RKO (cell line): Measurements from ENCODE around the gene HLCS.
"Not testable (repeated sequence)": the region's sequence is repeated elsewhere in the genome, so short reads cannot be mapped to it uniquely, and the experiment has no call there.

Experiments
- DNase-seq: peaks from one replicate; pipeline ENCODE4 v3.0.0-alpha.2; 2016; ENCODE audit warnings: low spot score

Gene HLCS

DNA sequence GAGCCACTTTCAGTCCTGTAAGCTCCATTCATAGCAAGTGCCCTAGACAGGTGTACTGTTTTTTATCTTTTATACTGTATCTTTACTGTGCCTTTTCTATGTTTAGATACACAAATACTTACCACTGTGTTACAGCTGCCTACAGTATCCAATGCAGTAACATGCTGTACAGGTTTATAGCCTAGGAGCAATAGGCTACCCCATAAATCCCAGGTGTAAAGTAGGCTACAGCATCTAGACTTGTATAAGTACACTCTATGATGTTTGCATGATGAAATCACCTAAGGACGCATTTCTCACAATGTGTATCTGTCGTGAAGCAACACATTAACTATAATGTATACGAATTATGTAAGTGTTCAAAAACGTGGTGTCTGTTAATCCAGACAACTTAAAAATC is 10.7 kb downstream of the HLCS start:
- DNase-seq, result no peak

DNA sequence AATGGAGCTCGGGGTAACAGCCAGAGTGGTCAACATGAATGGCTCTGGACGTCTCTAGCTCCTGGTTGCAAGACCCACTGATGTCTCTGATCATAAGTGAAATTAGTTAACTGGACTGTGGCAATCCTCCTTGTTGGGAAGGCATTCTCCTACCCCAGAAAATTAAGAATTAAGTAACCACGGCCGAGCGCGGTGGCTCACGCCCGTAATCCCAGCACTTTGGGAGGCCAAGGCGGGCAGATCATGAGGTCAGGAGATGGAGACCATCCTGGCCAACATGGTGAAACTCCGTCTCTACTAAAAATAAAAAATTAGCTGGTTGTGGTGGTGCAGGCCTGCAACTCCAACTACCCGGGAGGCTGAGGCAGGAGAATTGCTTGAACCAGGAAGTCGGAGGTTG is 14.1 kb downstream of the HLCS start:
- DNase-seq, result not testable (repeated sequence)

DNA sequence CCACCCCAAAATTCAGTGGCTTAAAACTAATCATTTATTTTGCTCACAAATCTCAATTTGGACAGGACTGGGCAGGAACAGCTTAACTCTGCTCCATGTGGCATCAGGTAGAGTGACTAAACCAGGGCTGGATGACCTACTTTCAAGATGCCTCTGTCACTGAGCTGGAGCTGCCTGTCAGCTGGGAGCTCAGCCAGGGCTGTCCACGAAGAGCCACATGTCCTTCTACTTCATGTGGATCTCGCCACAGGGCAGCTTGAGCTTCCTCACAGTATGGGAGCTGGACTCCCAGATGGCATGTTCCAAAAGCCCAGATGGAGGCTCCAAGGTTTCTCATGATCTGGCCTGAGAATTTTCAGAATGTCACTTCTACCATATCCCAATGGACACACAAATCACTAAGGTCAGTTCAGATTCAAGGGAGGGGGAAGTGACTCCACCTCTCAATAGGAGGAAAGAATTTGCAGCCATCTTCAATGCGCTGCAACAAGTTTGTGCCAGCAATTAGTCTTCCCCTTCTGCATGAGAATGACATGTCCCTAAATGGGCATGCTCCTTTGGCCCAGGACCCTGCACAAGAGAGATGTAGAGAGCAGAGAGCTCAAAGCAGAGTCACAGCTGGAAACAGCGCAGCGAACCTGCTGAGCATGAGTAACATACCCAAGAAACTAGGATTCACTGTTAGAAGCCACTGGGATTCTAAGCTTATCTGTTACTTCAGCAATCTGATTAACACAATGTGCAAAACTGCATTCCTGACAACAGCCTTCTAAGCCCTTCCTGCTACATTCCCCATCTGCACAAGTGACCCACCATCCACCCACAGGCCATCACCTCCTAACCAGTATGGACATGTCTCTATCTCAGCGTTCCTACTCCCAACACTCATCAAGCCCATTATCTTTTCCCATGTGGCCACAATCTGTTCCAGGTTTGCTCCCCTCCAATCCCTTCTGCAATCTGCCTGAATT is 17.0 kb downstream of the HLCS start:
- no peak for DNase-seq

DNA sequence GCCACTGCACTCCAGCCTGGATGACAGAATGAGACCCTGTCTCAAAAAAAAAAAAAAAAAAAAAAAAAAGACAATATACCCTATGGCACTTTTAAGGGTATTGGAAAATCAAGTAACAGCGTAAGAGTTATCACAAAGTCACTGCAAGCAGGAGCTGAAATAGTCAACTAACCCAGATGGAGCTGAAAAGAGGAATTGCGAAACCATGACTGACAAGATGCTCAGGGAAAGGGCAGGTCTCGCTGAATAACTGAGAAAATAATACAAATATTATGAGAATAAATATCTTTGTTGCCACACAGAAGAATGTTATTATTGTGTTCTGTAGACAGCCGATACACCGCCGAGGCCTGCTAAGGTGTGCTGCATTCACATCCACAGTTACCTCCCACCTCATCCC is 17.8 kb downstream of the HLCS start:
- no peak for DNase-seq

DNA sequence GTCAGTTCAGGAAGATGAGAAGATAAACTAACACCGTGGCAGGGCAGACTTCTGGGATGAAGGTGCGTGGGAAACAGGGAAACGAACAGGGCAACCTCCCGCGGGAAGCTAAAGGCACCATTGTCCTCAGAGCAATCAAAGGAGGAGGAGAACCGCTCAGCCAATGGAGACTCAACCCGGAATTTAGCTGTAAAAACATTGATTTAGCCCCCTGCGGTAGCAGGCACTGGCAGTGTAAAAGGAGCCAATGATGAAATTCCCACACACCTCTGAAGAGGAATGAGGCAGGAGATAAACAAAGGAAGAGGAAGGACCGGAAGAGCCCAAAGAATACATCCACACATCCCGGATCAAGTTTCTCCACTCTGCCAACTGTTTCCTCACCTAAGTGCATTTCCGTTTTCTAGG is 19.5 kb downstream of the HLCS start:
- DNase-seq, result no peak

DNA sequence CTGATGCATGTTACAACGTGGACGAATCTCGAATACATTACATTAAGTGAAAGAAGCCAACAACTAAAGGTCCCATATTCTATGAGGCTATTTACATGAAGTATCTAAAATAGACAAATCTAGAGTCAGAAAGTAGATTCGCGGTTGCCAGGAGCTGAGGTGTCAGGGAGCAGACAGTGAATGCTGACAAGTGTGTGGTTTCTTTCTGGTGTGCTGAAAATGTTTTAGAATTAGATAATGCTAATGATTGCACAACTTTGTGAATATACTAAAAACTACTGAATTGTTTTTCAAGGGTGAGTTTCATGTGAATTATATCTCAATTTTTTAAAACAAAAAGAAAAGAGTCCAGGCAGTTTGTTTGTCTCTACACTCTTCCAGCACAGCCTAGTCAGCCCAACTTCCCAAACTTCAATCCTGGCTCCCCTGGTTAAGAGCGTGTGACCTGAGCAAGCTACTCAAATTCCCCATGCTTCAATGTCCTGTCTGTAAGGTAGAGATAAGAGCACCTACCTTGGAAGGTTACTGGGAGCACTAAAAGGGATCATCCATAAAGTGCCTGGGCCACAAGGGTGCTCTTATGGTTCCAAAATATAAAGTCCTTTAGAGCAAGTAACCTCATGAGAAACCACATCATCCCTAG is 20.9 kb downstream of the HLCS start:
- no peak for DNase-seq

DNA sequence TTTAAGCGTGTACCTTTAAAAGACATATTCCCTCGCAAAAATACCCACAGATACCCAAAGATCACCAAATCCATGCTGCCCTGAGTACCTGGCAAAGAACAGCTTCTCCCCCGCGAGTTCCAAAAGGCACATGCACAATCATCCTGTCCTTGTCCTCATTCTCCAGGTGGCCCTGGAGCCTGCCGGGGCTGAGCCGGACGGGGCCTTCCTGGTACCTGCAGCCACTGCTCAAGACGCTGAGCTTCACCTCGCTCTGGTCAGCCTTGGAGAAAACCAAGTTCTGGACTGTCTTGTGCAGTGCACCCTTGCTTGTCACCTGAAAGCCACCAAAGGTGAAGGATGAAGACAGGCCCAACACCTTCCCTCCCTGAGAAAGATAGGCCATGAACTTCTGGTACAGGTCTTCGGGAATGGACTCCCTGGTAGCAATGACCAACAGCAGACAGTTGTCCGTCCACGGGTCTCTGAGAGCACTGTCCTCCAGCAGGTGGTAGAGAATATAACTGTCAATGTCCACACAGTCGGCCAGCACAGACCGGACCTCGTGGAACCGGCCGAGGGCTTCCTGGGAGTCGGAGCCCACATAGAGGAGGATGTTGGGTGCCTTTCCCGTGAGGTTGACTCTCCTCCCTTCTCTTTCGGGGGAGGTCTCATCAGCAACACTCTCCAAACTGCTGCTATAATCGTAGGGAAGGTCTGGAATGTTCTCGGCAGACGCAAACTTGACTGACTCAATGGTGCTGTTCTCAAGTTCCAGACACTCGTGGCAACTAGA is 29.9 kb downstream of the HLCS start:
- DNase-seq, result no peak

DNA sequence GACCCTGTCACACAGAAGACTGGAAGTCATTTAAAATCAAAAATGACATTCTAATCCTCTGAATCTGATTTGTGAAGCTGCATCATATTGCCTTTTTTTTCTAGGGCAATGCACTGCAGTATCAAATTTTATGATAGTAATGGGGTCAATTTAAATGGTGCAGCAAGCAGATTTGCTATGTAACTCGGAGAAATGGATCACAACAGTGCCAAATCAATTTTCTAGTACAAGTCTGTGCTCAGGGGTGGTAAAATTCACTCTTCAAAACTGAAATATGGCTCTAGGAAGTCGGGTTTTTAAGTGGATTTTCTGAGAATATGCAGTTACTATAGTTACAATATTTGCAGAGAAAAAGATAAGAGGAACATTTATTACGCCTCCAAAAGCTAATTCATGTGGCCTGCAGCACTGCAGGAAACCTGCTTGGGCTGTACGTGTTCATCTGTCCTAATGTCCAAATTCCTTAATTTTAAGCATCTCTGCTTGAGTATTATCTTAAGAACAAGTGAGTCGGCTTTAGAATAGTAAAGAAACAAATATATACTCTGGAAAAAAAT is 31.5 kb downstream of the HLCS start:
- no peak for DNase-seq

DNA sequence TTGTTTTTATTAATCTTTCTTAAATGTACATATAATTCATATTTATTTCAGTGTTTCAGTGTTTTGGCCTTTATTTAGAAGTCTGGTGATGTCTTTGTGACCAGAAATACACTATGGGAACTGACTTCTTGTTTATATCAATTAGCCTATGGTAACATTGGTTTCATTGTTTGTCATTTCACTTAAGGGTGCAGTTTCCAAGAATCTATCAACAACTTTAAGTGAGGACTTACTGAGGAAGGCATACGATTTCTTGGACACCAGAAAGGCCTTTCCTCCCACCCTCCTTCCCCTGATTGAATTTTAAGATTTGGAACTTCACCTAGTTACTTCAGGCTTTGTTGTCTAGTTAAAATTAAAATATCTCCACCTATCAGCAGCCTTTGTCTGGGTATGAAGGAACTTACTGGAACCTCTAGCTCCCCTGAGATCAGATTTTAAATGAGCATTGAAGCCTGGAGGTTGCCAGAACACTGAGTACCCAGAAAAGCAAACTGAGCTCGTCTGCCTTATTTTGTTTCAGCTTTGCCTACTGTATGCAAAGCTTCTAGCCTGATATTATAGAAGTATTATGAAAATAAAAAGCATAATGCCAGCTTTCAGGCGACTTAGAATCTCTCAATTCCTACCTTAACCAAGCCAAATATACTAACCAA is 34.2 kb downstream of the HLCS start:
- no peak for DNase-seq

DNA sequence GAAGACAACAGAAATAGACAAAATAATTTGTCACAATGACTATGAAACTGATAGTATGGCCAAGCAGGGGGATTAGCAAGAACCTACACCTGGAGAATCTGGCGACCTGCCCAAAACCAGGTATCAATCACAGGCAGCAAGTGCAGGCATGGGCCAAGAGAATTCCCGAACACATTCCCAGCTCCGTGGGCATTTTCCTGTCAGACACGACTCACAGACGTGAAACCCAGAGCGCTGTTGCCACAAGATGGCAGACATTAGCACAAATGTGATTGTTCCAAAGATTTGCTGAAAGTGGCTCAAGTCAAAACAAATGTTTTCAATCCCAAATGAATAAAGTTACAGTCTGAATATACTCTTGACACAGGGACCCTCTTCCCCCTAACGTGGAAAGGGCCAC is 36.8 kb downstream of the HLCS start:
- no peak for DNase-seq

DNA sequence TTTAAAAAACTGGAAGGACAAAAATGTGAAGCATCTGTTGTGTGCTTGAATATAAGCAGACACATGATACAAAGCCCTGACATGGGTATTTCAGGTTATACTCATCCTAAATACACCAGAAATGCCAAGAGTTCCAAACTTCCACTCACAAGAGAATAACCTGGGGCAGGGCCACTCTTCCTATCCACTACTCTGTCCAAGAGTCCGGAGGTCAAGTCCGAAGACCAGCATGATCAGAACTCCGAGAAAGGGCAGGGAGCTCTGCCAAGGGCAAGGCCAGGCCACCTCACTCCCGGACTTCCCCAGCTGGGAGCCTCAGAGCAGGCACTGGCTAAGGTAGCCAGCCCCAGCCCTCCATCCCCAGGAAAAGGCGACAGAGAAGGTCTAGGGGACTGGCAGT is 37.5 kb downstream of the HLCS start:
- no peak for DNase-seq

DNA sequence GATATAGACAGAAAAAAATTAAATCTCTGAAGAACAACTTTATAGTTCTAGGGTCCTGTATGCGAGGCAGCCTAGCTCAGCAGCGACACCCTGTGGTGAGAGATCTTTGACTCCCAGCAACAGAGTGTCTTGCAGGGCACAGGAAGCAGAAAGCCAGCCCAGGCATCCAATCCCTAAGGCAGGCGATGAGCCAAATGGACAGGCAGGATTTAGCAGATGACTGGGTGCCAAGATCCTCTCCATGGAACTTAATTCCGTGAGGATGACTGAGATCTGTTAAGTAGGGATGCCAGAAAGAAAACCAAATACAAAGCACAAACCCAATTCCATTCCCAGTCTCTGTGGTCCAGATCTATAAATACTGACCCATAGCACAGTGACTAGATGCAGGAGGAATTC is 38.8 kb downstream of the HLCS start:
- DNase-seq, result peak; percentile 80

DNA sequence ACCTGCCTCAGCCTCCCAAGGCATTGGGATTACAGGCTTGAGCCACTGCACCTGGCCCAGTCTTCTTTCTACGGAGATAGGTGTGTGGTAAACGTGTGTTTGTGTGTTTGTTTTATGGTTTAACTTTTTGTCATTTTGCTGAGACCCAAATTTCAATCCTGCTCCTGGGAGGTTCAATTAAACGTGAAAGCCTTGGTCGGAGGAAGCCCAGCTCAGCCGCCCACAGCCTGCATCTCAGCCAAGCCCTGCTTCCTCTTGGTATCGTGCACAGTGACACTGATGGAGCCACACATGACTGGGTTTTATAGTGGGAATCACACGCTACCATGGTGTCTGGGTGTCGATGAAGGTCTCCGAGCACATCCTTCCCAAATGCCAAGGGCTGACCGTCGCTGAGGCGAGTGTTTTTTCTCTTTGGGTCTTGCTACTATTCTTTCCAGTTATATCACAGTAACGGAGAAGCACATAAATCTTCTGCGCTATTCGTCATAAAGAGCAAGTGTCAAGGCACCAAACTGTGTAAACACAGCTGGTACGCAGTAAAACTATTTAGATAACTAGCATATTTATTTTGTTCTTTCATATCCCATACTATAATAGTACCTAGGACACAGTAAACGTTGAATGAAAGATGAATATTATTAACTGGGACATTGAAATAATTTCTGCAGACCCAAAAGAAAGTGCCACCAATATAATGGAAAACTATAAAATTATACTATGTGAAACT is 39.3 kb downstream of the HLCS start:
- DNase-seq, result no peak

DNA sequence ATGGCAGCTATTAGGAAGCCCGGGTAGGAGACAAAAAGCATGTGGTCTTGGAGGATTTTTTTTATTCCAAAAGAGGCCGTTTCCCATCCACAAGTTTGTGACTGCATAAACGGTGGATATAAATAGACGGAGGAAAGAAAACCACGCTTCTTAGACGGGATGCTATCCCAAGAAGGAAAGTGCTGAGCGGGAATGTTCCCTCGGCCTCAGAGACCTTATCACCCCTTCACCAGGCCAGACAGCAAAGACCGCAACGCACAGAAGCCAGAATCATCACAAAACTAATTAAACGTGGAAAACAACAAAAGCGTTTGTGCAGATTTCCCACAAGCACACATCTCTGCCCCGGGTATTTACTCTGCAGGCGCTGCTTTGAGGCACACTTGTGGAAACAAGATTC is 43.2 kb downstream of the HLCS start:
- DNase-seq, result no peak

DNA sequence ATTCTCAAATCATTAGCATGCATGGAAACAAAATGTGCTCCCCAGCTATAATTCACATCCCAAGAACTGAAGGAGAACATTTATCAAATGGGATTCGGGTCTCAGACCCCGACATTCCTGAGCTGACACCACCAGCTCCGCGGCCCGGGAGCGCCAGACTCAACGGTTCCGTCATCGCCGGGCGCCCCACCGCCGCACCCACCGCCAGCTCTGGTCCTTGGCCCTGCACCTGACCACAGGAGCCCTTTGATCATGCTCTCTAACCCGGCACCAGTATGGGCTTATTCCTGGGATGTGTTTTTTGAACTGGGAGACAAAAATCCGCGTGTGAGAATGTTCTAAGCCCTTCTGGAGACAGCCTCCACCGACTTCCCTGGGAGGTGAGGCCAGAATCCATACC is 43.6 kb downstream of the HLCS start:
- DNase-seq, result no peak

DNA sequence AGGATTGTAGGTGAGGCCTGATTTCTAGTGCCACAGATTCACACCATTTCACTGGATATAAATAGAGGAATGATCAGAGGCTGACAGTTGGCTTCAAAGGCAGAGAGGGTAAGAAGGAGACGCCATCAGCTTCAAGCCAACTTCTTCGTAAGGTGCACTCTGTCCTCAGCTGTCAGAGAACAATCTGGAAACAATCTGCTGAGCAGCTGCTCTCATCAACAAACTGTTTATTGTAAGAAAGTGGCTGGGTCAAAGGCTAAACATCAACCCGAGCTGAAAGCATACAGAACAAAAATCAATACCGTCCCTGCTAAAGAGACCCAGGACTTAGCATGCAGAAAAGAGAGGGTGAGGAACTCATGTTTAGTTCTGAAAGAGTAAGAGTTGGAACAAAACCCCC is 48.2 kb downstream of the HLCS start:
- DNase-seq, result no peak

DNA sequence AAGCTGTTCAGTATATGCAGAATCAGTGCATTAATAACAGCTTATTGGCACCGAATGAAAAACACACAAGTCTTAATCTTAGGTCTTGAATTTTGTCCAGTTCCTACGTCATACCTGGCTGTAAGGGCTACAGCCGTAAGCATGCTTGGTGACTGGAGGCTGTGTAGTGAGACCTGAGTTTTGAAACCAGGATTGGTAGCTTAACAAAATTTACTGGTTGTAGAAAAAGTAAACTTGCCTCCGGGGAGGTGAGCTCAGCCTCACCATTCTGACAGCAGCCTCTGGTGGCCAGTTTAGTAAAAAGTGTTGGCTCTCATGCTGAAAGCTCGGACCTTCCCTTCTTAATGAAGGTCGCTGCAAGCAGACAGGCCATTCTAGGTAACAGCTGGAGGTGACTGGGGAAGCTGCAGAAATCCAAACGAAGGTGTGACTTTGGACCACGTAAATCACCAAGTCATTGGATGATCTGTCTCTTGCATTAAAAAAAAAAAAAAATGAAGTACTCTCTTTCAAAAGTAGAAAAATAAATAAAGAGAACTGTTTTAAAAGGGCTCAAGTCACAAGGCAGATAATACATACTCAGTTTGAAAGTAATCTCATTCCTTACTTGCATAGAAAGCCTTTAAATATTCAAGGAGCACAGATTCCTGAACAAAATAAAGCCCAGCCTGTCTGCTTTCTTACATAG is 48.9 kb downstream of the HLCS start:
- DNase-seq, result peak; percentile 12

DNA sequence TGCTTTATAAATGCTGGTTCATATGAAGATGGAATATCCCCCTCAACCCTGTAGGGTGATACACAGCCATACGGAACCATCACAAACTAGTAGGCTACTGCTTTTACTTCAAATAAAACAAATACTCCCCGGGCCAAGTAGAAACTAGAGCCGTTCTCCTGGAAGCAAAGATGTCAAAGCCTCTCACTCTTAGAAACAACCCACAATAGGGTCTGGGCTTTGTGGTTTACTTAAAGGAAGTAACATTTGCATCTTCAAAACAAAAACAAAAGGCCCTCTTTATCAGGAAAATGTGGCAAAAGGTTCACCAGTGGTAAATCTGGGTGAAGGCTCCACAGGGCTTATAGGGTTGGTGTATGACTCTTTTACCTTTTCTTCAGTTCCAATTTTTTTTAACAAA is 49.8 kb downstream of the HLCS start:
- DNase-seq, result no peak

DNA sequence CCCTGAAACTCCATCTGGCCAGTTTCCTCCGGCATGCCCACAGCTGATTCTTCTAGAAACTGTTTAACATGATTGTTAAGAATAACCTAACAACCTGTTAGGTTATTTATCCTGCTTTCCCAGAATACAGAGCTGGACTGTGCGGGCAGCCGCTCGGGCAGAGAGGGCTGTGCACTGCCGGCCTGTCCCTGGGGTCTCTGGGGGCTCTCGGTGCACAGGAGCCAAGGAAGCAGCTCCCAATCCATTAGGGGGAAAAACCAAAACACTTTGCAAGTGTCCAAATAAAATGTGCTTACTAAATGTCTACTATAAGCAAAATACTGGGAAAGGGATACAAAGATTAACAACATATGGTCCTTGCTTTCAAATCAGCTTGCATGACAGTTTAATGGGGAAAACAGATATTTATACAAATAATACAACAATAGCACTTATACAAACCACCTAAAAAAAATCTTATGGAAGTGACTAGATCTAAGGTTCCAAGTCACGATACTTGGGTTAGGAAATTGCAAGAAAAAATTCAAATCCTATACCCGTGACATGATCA is 50.7 kb downstream of the HLCS start:
- no peak for DNase-seq

DNA sequence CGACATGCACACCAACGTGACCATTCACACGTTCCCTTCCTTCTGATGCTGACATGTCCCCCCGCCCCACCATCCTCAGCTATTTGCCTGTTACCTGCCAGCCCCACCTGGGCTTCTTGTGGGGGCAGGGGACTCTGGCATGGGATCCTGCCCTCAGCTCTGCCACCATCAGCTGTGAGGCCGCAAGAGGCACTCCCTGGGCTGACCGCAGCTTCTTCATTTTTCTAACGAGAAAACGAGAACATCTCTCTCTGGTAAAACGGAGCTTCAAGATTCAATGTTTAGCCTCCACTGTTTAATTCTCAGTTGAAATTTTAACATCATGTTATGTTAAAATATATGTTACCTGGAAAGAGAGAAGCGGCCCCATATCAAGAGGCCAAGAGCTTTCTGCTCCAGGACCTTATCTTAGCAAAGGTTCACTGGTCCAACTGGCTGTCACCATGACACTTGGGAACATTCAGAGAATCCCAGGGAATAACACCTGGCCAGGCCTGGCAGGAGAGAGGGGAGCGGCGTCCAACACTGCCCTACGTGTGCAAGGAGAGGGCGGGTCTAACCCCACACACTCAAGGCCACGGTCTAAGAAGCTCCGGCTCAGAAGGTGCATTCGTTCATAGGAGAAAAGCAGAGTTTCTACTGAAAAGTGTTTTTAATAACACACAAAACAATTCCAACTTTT is 51.3 kb downstream of the HLCS start:
- DNase-seq, result no peak
